Tibial nerve (tissue), 4 donors: ENCODE data around the gene DPY19L1. TPM values are rescaled to one million over a fixed set of nuclear protein-coding genes. Genes with fewer than 3 reads are reported as not detected.
"Not testable (repeated sequence)": the region's sequence is repeated elsewhere in the genome, so short reads cannot be mapped to it uniquely, and the experiment has no call there.

Source experiments
- DNase-seq, 2 donors: peaks; one replicate each; pipeline ENCODE4 v3.0.0-alpha.2; 2019; ENCODE audit warnings: low spot score in 2 of 2
- H3K27ac ChIP-seq, 4 donors: fragments of 200-600 bp; sonication (generic) in 3 of 4; one replicate each; pipeline ENCODE4 v1.5.1; 2017 to 2019; ENCODE audit warnings: mild to moderate bottlenecking in 1 of 4
- H3K27me3 ChIP-seq, 2 donors: fragments of 200-600 bp; sonication (generic) in 1 of 2; one replicate each; pipeline versions ENCODE4 v1.5.1 to v1.6.0; 2017 to 2019
- H3K36me3 ChIP-seq, 3 donors: fragments of 200-600 bp; sonication (generic); one replicate each; pipeline ENCODE4 v1.5.1; 2018 to 2019
- H3K4me1 ChIP-seq, 4 donors: fragments of 200-600 bp; sonication (generic) in 3 of 4; one replicate each; pipeline ENCODE4 v1.5.1; 2017 to 2019
- H3K4me3 ChIP-seq, 4 donors: fragments of 200-600 bp; sonication (generic) in 3 of 4; one replicate each; pipeline ENCODE4 v1.5.1; 2017 to 2019; ENCODE audit warnings: mild to moderate bottlenecking in 1 of 4, moderate library complexity in 1 of 4
- H3K9me3 ChIP-seq, 4 donors: fragments of 200-600 bp; sonication (generic) in 3 of 4; one replicate each; pipeline ENCODE4 v1.5.1; 2017 to 2019
- CTCF ChIP-seq, 5 experiments: fragments of 200-600 bp in 3 of 5; fragments of 450-650 bp in 2 of 5; sonication (generic) in 3 of 5; IDR thresholded peaks; one replicate each; pipeline ENCODE4 v1.5.1; 2016 to 2019; ENCODE audit warnings: antibody characterized with exemption in 5 of 5, mild to moderate bottlenecking in 3 of 5, moderate library complexity in 2 of 5
- EP300 ChIP-seq, 2 donors: sonication (generic); formaldehyde crosslinking; IDR thresholded peaks; one replicate each; pipeline ENCODE4 v1.6.1; 2017; ENCODE audit warnings: antibody characterized with exemption in 2 of 2, mild to moderate bottlenecking in 1 of 2
- POLR2A ChIP-seq, 2 donors: fragments of 450-650 bp; IDR thresholded peaks; one replicate each; pipeline ENCODE4 v1.6.1; 2017; ENCODE audit warnings: antibody characterized with exemption in 2 of 2, mild to moderate bottlenecking in 2 of 2, moderate library complexity in 2 of 2
- WGBS, 2 donors: methylation state at CpG; one replicate each; pipeline ENCODE4 v1.1.5; 2018; 5-methylcytosine and 5-hydroxymethylcytosine counted together
- total RNA-seq, 4 donors: library from RNA; depleted of rRNA; stranded (reverse); fragments of >200 nt; gene quantifications; one replicate each; pipeline ENCODE4 v1.1.0, GENCODE V29; 2016

The DPY19L1 gene
- total RNA-seq, 4 donors from 2014 or later: 11.1 to 14.0 (median 12.7) TPM

GRCh38 chr7:35055733-35056132 is 18.4 kb upstream of the DPY19L1 start:
- peak in 1 of 5 experiments; percentile 7 for TF ChIP-seq CTCF (IDR thresholded peaks at IDR 0.05)
- H3K4me3 ChIP-seq, DNase-seq, H3K9me3 ChIP-seq, H3K27ac ChIP-seq, H3K4me1 ChIP-seq, H3K36me3 ChIP-seq, H3K27me3 ChIP-seq: not testable (repeated sequence)
- WGBS, 2 donors: 79 to 82% methylated on average over 2 of the region's 2 CpGs

- not testable (repeated sequence) for H3K36me3 ChIP-seq, H3K4me3 ChIP-seq, H3K9me3 ChIP-seq, H3K27me3 ChIP-seq, DNase-seq, H3K27ac ChIP-seq, H3K4me1 ChIP-seq
- 48 to 70% methylated on average over 4 of the region's 4 CpGs for WGBS, 2 donors
Measured at GRCh38 chr7:35053488-35054175, 16.3 kb upstream of the DPY19L1 start.

- DNase-seq, H3K4me3 ChIP-seq, H3K9me3 ChIP-seq, H3K4me1 ChIP-seq, H3K36me3 ChIP-seq, H3K27me3 ChIP-seq, H3K27ac ChIP-seq: not testable (repeated sequence)
- 92 to 93% methylated on average over 2 of the region's 2 CpGs for WGBS, 2 donors
Measured at GRCh38 chr7:35048390-35048789, 11.1 kb upstream of the DPY19L1 start.

GRCh38 chr7:35047912-35048305 is 10.6 kb upstream of the DPY19L1 start:
- DNase-seq, H3K27ac ChIP-seq, H3K4me3 ChIP-seq, H3K36me3 ChIP-seq, H3K9me3 ChIP-seq, H3K4me1 ChIP-seq, H3K27me3 ChIP-seq: not testable (repeated sequence)
- WGBS, 2 donors: 80 to 87% methylated on average over 2 of the region's 2 CpGs

- H3K4me3 ChIP-seq, H3K27me3 ChIP-seq, H3K4me1 ChIP-seq, H3K36me3 ChIP-seq, H3K27ac ChIP-seq, H3K9me3 ChIP-seq, DNase-seq: not testable (repeated sequence)
- WGBS, 2 donors: 80 to 88% methylated on average over 3 of the region's 3 CpGs
Measured at GRCh38 chr7:35047263-35047911, 10.1 kb upstream of the DPY19L1 start.

- H3K36me3 ChIP-seq, H3K4me1 ChIP-seq, H3K9me3 ChIP-seq, H3K27ac ChIP-seq, H3K4me3 ChIP-seq, DNase-seq, H3K27me3 ChIP-seq: not testable (repeated sequence)
- WGBS, 2 donors: 83 to 85% methylated on average over 2 of the region's 2 CpGs
Measured at GRCh38 chr7:35043301-35043700, 6.0 kb upstream of the DPY19L1 start.

- DNase-seq: no peak
- Histone ChIP-seq H3K4me1 (peaks cover 0 to 11% (median 2%) of the 10 kb centered on the region in 4 donors), H3K9me3 (no peaks in the 10 kb centered on the region), H3K27me3 (no peaks in the 10 kb centered on the region), H3K27ac (no peak overlapping the region), H3K36me3 (no peaks in the 10 kb centered on the region), H3K4me3 (no peak overlapping the region)
- TF ChIP-seq POLR2A (IDR thresholded peaks at IDR 0.05) (no peak), CTCF (IDR thresholded peaks at IDR 0.05) (no peak), EP300 (IDR thresholded peaks at IDR 0.05) (no peak)
Measured at GRCh38 chr7:35040906-35041305, 3.6 kb upstream of the DPY19L1 start.

GRCh38 chr7:35039343-35039742 is 2.1 kb upstream of the DPY19L1 start:
- no peaks in the 10 kb centered on the region for H3K27me3 ChIP-seq
- DNase-seq: no peak
- no peak for TF ChIP-seq POLR2A (IDR thresholded peaks at IDR 0.05)
- TF ChIP-seq EP300 (IDR thresholded peaks at IDR 0.05): no peak
- no peak for TF ChIP-seq CTCF (IDR thresholded peaks at IDR 0.05)
- no peak overlapping the region for H3K27ac ChIP-seq
- H3K4me1 ChIP-seq: peaks cover 0 to 26% (median 10%) of the 10 kb centered on the region in 4 donors
- no peaks in the 10 kb centered on the region for H3K9me3 ChIP-seq
- H3K4me3 ChIP-seq: no peak overlapping the region
- no peaks in the 10 kb centered on the region for H3K36me3 ChIP-seq
- 94 to 96% methylated on average over 5 of the region's 5 CpGs for WGBS, 2 donors
